ENCODE results near the gene LRBA.

- TF ChIP-seq CTCF (IDR thresholded peaks at IDR 0.05) = no peak
- TF ChIP-seq POLR2A (IDR thresholded peaks at IDR 0.05) = no peak
- TF ChIP-seq POLR2AphosphoS5 (IDR thresholded peaks at IDR 0.05) = no peak
Measured at GRCh38 chr4:150394046-150394445, 621.0 kb downstream of the LRBA start.

All from breast epithelium (tissue), 3 donors.